GM19324 (cell line): ENCODE data around the gene RMND5A.
"Not testable (repeated sequence)": the region's sequence is repeated elsewhere in the genome, so short reads cannot be mapped to it uniquely, and the experiment has no call there.

ENCODE experiments used
- ATAC-seq: cut with Tn5 transposase; IDR thresholded peaks from one replicate; pipeline ENCODE4 v1.9.1; 2021; ENCODE audit warnings: mild to moderate bottlenecking, moderate library complexity; ENCODE audit not compliant: unreplicated experiment, low FRiP score

Gene RMND5A

DNA sequence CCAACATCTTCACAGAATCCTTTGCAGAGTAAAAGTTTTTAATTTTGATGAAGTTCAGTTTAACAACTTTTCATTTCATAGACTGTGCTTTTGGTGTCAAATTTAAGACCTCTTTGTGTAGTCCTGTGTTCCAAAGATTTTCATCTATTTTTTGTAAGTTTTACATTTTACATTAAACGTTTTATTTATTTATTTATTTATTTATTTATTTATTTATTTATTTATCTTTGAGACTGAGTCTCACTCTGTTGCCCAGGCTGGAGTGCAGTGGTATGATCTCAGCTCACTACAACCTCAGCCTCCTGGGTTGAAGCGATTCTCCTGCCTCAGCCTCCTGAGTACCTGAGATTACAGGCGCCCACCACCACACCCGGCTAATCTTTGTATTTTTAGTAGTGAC is 12.0 kb upstream of the RMND5A start:
- ATAC-seq: not testable (repeated sequence)

DNA sequence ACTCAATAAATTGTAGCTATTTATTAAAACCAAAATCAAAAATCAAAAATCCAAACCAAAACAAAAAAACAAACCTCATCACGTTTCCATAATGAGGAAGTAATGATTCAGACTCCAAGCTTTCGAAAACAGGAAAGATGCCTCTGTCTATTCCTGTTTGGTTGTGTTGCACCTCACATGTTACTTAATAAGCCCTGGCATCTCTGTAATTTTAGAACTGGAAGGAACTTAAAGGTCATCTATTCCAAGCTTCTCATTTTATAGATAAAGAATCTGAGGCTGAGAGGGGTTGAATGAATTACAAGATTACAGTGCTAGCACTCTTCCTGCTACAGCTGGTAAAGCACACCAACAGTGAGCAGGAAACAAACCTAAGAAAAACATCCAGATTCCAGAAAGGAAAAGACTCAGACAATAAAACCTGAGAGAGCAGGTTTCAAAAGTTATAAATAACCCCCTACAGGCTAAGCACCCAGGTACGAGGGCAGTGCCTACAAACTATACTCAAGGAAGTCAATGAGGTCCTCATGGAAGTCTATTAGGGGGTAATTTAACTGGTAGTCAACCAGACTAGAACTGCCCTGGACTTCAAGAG is 5.4 kb upstream of the RMND5A start:
- not testable (repeated sequence) for ATAC-seq

DNA sequence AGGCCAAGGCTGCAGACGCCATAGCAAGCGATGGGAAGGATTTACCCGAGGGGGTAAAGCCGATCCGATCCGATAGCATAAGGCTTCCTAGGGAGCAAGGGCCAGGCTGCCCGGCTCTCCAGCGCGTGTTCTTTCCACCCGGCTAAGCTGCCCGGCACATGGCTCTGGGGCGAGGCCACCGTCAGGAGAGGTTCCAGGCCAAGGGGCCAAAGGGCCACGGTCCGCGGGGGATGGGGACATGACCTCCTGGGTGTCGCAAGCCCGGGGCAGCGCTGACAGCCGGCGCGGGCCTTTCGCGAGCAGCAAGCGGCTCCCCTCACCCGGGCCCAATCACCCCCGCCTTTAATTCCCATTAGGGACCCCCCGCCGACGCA is 841 bp upstream of the RMND5A start:
- not testable (repeated sequence) for ATAC-seq

DNA sequence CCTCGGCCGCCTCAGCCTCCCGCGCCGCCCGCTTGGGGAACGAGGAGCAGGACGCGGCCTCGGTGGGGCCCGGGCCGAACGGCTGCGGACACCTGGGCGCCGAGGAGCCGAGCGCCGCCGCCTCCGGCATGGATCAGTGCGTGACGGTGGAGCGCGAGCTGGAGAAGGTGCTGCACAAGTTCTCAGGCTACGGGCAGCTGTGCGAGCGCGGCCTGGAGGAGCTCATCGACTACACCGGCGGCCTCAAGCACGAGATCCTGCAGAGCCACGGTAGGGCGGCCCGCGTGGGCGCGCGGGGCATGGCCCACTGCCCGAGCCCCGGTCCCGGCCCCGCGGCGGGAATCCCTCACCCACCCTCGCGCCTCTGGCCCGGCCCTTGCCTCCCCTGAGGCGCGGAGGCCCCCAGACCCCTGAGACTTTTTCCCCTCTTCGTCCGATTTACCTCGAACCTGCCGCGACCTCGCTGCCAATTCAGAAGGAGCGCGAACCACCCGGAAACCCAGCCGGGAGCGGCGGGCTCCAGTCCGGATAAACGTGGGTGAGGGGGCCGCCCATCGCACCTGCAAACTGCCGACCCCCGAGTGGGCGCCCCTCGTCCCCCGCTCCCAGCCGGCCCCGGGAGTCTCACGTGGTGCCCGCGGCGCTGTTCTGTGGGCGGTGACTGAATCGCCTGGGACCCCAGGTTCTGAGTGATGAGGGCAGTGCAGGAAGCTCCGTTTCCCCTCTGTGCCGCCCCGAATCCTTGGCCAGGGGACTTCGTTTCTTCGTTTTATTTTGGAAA is 639 bp downstream of the RMND5A start:
- ATAC-seq: peak; percentile 31

DNA sequence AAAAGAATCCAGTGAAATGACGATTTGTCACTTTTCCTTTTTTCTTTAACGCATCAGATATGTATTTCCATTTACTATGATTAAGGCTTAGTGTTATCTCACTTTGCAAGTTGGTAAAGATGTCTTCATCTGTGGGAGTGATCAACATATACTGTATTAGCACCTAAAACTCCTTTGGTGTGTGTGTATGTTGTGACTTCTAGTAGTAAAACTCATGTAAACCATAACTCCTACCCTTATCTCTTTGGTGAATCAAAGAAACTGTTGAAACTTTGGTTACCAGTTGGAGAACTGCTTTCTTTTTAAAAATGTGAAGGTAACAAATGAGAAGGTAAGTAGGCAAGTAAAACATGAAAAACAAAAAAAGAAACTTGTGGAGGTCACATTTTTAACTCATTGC is 5.6 kb downstream of the RMND5A start:
- ATAC-seq: not testable (repeated sequence)

DNA sequence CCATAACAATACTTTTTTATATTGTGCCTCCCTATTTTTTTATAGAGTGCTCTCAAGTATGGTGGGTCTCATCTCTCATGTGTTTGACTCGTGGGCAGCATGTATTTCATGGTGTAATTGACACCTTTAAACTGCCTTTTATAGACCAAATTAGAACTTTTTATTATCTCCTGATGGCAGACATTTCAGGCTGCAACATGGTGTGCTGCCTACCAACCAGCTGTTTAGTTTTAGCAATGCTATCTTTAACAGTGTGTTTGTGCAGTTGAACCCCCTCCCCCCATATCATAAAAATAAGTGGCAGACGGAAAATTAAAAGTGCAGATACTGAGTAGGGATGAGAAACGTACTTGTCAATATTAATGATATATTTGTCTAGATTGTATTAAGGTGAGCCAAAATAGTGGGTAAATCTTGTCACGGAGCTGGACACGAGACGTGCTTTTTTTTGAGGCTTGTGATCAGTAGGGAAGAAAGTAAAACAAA is 12.0 kb downstream of the RMND5A start:
- ATAC-seq: not testable (repeated sequence)

DNA sequence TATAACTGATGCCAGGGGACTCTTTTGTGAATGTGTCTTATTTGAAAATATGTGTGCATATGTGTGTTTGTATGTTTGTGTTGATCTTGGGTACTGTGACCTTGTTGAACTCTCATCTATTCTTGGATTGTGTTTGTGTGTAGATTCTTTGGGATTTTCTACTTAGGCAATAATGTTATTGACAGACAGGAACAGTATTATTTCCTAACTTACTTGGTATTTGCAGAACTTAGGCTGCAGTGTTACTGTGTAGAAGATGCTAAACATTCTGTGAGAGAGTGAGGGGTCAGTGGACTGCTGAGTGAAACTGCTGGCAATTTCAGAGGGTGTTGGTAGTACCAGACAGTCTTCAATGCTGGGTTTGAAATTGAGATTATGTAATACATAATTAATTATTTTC is 12.7 kb downstream of the RMND5A start:
- not testable (repeated sequence) for ATAC-seq

DNA sequence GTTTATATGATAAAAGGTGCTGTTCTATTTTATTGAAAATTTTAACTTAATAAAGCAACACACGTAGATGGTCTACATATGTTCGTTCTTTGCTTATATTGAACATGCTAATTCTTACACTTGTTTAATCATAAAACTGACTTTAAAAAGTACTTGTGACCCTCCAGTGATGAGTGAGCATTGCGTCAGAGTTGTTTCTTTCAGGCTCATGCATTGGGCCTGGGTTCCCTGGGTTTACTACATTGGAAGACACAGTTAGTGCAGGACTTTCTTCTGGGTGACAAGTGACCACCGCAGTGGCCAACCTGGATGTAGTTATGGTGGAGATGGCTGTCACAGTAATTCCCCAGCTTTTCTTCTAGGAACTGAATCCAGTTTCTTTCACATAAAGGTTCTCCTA is 13.4 kb downstream of the RMND5A start:
- ATAC-seq: not testable (repeated sequence)

DNA sequence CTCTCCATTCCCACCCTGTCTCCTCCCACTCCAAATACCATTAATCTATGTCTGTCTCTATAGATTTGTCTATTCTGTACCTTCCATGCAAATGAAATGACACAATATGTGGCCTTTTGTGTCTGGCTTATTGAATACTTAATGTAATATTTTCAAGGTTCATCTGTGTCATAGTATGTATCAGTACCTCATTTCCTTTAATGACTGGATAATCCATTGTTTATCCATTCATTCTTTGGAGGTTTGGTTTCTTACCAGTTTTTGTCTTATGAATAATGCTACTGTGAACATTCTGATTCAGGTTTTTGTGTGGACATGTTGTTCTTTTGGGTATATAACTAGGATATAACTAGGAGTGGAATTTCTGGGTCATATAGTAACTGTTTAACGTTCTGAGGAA is 14.8 kb downstream of the RMND5A start:
- ATAC-seq: not testable (repeated sequence)

DNA sequence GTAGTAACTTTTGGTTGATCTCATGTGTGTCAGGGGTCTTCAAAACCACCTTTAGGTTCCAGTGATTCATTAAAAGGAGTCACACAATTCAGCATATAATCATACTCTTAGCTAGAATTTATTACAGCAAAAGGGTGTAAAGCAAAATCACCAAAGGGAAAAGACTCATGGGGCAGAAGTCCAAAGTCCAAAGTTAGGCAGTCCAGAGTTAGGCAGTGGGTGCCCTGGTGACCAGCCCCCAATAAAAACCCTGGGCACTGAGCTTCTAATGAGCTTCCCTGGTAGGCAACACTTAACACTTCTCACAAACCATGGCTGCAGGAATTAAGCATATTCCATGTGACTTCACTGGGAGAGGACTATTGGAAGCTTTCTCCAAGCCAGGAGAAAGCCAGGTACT is 19.4 kb downstream of the RMND5A start:
- not testable (repeated sequence) for ATAC-seq

DNA sequence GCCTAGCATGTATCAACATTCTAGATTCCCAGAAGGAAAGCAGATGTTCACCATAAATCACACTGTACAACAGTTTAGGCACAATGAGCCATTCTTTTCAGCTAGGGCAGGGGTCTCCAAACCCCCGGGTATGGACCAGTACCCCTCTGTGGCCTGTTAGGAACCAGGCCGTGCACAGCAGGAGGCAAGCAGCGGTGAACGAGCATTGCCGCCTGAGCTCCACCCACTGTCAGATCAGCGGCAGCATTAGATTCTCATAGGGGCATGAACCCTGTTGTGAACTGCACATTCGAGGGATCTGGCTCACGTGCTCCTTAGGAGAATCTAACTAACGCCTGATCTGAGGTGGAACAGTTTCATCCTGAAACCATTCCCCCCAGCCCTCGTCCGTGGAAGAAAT is 19.8 kb downstream of the RMND5A start:
- not testable (repeated sequence) for ATAC-seq

DNA sequence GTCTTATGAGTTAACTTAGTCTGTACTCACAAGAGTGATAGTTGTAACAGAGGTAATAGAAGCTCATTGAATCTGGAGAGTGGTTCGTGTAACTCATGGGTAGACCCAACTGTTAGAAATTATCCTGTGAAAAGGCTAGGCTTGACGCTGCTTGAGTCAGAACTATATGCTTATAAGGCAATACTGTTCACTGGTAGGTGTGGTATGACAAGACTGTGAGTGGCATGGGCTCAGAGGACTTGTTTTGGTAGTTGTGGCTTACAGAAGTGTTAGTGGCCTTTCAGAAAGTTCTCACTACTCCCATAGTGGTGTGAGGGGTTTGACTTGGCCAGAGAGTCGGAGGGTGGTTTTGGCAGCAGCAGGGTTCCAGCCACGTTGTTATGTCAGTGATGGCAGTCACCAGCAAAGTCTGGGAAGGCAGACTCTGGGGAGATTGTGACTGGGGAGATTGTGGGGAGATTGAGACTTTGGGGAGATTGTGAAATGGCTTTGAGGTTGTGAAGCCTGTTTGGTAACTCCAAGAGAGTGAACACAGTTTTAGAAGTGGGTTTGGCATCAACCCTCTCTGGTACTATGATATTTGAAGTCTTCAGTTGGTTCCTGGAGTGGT is 21.9 kb downstream of the RMND5A start:
- ATAC-seq: not testable (repeated sequence)

DNA sequence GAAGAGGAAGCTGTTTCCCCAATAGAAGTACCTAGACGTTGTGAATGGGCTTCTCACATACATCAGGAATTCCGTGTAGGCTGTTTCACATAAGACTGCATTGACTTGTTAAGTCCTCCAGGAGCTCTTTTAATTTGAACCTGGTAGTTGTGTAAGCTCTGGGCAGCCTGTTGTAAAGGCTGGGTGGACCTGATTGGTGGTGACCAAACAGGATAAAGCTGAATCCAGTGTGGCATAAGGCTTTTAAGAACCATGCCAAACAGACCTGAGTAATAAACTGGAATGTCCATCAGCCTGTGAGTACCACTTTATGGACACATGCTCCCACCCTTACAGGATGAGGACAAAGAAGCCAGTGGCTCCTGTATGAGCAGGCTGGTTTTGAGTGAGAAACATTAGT is 24.1 kb downstream of the RMND5A start:
- no peak for ATAC-seq

DNA sequence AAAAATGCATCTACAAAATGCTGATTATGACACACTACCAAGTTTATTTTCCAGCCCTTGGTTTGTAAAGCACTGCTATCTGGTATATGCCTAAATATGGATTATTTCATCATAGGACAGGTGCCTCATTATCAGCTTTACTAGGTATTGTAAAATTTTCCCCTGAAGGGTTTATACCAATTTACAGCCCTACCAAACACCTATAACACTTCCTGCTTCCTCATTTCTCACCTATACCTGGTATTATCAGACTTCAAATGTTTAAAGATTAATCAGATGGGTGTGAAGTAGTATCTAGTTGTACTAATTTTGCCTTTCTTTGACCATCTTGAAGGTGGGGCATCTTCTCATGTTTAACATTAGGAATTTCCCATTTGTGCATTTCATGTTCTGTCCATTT is 26.8 kb downstream of the RMND5A start:
- ATAC-seq: no peak

DNA sequence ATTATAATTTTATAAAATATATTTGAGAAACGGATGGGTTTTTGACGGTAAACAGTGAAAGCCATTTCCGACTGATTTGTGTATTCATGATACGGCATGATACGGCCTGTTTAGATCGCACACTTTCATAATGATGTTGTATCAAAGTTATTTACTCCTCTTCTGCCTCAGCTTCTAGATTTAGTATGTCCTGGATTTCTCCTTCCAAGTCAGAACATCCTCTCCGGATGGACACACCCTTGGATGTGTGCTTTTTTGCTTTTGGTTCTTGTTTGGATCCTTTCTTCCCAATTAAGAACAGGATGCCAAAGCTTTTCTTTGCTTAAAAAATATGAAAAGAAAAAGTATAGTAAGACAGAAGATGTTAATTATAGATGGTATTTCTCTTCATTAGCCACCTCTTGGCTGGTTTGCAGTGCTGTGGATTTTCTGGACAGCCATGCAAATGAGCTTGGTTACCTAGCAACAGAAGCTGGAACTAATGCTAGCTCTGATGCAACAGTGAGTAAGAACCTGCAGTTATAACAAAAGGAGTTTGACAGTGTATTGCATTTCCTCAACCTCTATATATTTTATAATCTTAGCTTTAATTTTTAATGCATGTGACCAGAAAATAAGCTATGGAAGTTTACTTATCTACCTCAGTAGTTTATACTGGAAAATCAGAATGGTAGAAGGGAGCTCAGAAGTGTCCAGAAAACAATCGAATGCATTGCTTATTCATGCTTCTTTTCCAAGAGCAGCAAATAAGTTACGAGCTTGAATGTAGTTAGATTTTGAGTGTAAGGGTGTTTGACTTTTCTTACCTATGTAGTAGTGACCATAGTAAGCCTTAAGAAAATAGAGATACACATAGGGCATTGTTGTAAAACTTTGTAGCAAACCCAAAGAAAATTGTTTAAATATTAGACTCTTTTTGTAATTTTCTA is 27.9 kb downstream of the RMND5A start:
- no peak for ATAC-seq

DNA sequence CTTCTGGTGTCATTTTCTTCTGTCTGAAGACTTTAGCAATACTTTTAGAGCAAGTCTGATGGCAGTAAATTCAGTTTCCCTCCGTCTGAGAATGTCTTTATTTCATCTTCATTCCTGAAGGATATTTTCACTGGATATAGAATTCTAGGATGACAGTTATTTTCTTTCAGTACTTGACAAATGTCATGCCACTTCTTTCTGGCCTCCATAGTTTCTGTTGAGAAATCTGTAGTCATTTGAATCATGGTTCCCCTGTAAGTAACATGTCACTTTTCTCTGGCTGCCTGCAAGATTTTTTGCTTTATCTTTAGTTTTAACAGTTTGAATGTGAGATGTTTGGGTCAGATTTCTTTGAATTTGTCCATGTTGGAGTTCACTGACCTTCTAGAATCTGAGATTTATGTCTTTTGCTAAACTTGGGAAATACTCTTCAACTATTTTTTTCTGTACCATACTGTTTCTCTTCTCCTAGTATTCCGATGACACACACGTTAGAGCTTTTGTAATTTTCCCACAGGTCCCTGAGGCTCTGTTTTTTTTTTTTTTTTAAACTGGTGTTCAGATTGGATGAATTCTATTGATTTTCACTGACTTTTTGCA is 30.2 kb downstream of the RMND5A start:
- no peak for ATAC-seq

DNA sequence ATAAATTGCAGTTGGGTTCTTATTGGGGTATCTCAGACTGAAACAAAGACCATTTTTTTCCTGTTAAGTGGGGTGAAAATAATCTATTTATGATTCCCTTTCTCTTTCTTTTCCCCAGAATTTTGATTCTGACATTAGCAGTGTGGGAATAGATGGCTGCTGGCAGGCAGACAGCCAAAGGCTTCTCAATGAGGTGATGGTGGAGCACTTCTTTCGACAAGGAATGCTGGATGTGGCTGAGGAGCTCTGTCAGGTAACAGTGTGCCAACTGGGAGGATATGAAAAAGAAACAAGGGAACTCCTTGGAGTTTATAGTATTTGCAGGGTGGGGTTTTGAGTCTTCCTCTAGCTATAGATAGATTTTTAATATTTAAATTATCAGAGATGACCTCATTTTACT is 31.7 kb downstream of the RMND5A start:
- ATAC-seq: no peak

DNA sequence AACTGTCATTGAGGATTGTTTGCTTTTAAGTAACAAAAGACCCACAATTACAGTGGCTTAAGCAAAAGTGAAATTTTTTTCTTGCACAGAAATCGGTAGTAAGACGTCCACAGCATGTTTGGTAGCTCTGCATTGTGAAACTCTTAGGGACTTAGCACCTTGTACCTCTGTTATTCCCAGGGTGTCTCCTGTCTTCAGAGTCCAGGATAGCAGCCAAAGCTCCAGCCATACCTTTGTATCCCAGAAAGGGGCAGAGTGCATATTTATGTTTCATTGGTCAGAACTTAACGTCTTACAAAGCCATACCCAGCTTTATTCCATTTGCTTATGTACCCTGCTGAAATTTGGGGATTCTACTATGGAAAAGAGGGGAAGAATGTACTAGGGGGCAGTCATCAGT is 32.8 kb downstream of the RMND5A start:
- ATAC-seq: no peak

DNA sequence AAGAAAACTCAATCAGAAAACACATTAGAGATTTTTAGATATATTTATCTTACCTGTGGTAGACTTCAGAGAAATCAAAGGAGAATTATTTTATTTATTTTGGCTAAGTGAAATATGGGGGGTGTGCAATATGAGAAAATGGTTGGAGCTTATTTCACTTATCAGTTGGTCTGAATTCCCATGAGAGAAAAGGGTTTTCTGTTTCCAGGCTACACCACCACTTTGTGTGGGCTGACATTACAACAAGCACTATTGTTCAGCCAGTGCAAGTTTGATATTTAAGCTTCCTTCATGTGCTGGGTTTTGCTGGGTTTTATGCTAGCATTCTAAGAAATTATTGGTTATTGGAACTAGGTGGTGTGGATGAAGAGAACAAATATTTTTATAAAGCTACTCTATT is 33.5 kb downstream of the RMND5A start:
- no peak for ATAC-seq

DNA sequence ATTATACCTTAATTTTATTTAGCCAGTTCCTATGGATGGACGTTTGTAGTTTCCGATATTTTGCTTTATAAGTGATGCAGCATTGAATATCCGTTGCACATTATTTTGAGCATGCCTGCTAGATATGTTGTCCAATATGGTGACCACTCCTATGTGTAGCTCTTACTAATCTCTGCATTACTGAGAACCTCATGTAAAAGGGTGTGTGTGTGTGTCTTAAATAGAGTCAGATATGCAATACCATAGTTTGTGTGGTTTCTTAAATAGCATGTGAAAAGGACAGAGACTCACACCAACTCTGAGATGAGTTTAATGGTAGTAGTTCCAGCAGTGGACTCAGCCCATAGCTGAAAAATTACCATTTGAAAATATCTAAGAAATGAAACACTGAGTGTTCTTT is 38.3 kb downstream of the RMND5A start:
- ATAC-seq: no peak
